ENCODE data around the gene KNDC1.

DNA sequence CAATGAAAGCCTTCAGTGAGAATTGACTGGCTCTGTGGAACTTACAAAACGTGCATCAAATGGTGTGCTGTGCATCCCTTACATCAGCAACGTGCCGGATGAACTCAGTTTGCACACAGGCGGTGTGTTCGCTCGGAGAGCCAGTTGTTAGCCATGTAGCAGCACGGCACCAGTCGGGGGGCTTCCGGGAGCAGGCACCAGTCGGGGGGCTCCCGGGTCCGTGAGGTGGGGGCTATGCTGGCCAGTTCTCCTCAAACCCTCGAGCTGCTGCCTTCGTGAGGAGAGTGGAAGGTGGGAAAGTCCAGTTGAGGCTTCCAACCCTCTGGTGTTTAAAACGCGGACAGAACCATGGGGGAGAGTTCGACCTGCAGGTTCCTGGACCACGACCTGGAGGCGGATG, 35.1 kb downstream of the KNDC1 start:
- TF ChIP-seq POLR2AphosphoS5 (IDR thresholded peaks at IDR 0.05; ENCODE audit: borderline replicate concordance, low read depth, low read length) (no peak), EZH2 (IDR thresholded peaks at IDR 0.05) (no peak)

All from SK-N-MC (cell line).